HG02884 (cell line): ENCODE data around the gene DPYD.

ENCODE experiments used
- ATAC-seq: cut with Tn5 transposase; IDR thresholded peaks from one replicate; pipeline ENCODE4 v1.9.1; 2021; ENCODE audit warnings: mild to moderate bottlenecking, moderate library complexity; ENCODE audit not compliant: unreplicated experiment

The DPYD gene

DNA sequence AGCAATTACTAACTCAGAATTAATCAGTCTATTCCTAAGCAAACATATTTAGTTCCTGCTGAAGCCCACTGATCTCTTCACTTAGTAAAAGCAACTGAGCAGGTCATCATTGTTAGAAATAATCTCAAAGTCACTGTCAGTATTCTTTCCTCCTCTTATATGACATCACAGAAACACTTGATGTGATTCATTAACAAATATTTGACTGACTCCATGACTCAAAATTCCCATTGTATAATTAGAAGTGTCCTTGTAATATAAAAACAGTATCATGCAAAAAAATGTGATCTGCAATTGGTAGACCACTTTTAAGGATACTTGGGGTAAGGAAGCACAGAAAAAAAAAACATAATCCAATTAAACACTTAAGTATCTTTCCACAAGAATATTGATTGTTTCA is 194.4 kb downstream of the DPYD start:
- ATAC-seq, result no peak

DNA sequence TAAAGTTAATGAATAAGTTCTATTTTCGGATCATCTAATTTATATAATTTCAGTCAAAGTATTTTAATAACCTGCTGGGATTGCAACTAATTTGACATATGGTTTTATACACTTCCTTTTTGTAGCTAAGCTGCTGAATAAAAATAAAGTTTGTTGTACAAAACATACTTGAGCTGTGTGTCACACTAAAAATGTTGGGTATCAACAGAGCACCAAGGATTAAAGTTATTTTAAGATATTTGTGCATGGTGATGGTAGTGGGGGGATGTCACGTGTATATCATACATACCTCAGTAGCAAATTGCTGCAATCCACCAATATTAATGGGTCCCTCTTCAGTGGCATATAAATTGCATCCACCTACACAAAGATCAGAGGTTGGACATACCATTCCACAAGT is 199.6 kb downstream of the DPYD start:
- ATAC-seq, result no peak

DNA sequence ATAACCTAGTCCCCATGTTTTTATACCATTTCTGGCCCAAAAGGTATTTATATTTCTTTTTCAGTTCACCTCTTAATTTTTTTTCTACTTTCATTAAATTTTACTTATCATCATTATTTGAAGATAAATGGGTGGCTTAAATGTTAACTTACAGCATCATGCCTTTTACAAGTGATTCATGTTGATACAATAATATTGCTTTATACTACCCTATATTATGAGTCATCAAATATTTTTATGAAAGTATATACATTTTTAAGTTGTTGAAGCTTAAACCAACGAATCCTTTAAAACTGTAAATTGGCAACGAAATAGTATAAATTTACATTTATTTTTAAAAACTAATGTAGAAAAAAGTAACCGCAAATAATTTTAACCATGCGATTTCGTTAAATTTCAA is 207.9 kb downstream of the DPYD start:
- ATAC-seq, result no peak

DNA sequence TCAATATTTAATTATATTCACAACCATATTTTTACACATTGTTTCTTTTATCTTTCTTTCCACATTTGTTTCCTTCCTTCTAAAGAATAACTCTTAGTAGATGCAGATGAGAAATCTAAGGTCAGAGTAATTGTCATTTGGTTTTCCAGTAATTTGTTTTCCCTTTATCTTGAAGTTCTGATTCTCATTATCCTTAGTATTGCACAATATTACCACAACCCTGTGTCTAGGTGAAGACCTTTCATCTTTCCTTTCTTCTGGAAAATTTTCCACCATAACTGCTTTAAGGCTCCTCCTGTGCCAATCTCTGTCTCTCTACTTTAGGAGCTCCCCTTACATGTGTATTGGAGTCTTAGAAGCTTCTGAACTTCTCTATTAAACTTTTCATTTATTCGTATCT is 209.0 kb downstream of the DPYD start:
- no peak for ATAC-seq

DNA sequence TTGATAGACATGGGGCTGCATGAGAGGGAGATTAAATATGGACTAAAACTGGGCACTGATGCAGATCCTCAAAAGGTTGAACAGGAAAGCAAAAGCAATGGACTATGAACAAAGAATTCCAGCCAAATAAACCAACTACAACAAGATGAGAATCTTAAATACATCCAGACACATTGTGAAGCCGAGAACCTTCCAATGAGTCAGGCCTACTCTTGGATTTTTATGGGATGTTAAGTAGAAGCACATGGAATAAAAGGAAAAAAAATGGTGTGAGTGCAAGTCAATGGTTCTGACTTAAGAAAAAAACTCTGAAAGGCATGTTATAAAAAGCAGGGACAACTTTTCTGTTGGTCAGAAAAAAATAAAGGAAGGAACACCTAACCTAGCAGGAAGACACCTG is 227.2 kb downstream of the DPYD start:
- ATAC-seq, result no peak

DNA sequence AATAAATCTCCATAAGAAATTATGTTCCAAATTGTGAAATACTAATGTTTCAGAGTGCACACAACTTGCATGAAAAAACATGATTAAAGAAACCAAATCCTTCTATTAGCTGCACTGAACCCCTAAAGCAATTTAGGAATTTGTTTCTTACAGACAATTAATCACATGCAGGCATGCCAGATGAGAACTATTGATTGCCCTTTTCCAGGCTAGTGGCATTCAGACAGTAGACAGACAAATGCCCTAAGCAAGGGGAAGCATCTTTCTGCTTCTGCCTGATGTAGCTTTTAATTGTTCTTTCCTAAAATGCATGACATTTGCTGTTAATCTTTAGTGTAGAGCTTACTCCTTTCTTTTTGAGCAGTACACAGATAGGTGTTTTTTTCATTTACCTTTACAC is 229.5 kb downstream of the DPYD start:
- no peak for ATAC-seq

DNA sequence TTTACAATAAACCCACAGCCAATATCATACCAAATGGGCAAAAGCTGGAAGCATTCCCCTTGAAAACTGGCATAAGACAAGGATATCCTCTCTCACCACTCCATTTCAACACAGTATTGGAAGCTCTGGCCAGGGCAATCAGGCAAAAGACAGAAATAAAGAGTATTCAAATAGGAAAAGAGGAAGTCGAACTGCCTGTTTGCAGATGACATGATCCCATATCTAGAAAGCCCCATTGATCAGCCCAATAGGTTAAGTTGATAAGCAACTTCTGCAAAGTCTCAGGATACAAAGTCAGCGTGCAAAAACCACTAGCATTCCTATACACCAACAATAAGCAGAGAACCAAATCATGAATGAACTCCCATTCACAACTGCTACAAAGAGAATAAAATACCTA is 235.5 kb downstream of the DPYD start:
- no peak for ATAC-seq

DNA sequence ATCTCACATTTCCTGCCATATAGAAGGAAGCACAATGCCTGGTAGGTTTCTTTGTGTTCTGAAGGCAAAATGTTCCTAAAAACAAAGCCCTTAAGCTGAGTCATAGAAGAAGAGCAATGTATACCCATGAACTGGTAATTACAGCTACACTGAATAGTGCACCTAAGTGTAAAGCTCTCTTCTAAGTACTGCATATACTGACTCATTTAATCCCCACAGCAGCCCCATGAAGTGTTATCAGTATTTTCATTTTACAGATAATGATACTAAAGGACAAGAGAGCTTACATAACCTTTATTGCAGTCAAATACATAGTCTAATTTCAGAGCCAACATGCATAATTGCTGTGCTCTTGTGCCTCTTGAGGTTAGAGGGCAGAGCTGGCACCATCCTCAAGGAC is 239.9 kb downstream of the DPYD start:
- ATAC-seq, result no peak

DNA sequence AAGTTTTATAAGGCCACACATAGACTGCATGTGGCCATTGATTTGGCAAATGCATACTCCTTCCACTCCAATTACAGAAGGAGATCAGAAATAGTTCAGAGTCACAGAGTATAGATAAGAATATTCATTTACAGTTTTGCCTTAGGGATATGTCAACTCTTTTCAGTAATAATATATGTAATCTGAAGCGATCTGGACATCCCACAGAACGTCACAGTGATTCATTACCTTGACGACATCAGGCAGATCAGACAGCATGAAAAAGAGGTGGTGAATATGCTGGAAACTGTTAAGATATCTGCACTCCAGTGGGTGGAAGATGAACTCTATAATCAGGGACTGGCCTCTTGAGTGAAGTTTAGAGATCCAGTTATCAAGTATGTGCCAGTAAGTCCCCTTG is 240.4 kb downstream of the DPYD start:
- no peak for ATAC-seq

DNA sequence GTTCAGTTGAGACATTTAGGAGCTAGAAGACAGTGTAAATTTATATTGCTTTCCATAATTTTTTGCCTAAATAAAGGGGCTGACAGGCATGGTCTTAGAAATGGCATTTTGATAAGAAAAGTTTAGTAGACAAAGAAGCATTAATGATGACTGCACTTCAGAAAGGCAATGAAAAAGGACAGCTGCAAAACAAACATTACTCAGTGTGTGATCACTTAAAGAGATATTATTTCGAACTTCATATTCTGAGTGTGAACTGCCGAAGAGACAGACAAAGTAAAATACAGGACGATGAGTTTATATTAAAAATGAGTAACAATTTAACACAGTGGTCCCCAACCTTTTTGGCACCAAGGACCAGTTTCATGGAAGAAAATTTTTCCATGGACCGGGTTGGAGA is 243.1 kb downstream of the DPYD start:
- ATAC-seq, result no peak

DNA sequence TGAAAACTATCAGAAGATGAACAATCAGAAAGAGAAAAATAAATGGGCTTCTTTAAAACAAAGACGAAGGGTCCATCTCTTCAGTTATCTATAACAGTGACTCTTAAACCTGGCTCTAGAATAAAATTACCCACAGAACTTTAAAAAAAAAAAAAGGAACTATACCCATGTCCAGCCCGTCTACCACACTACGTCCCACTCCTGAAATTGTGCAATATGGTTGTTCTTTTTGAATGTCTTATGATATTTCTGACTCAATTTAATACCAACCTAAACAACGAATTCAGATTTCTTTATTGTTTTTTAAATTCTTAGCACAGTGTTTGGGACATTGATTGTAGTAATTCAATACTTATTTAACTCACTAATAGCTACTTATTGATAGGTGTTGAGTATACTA is 246.3 kb downstream of the DPYD start:
- no peak for ATAC-seq

DNA sequence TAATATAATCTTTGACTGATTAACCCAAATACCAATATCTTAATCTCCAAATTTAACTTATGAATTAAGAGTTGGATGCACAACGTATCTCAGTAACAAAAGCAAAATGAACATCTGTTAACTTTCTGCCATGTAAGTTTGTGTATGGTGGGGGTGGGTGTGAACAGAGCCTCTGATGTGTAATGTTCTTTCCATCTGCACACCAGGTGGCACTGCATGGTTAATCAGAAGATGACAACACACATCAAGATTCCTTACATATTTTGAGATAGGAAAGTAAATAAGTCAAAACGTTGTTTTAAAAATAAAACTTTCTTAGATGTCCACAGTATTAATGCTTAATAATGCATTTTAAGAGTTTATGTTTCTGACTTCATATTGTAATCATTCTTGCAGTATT is 251.9 kb downstream of the DPYD start:
- ATAC-seq, result no peak

DNA sequence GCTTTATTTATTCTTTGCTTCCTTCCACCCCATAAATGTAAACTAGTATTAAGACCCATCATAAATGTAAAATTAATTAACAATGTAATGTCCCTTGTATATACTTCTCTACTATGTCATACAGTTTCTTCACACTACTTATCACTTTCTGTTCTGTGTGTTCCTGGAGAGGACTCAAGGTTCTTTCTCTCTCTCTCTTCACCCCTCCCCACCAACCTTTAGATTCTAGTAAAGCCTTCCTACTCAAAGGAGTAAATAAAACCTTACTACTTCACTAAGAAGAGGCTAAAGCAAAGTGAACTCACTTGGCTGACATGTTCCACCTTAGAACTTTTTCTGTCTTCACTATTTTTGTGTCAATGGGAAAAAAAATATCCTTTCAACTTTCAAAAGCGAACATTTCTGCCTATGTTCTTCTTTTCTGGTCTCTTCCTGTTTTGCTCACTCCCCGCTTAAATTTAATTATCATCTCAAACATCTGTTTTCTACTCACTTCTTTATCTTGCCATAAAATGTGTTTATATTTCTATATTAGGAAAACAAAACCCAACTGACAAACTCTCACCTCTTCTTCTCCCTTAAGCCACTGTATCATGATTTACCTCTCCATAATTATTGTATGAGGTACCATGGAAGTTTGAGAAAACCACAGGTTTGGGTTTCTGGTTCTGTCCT is 260.3 kb downstream of the DPYD start:
- ATAC-seq, result no peak

DNA sequence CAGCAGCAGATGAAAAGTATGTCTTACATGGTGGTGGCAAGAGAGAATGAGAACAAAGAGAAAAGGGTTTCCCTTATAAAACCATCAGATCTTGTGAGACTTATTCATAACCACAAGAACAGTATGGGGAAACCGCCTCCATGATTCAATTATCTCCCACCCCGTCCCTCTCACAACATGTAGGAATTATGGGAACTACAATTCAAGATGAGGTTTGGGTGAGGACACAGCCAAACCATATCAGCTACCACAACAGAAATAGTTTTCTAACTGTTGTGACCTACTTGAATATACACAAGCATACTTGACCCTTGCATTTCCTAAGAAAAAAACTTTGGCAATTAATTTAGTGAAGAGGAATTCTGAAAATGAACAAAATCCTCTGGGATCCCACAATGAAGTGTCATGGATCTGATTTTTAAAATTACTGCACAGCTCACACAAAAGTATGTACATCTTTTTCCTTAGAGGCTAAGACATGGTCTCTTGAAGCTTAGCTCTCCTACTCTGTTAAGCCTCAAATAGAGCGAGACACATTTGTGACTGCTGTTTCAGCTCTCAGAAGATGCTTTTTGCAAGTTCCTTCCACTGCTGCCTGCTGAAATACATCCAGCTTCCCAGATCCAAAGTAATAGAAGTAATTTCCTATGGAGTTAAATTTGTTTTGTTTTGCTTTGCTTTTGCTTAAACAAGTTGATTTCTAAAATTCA is 265.8 kb downstream of the DPYD start:
- no peak for ATAC-seq

DNA sequence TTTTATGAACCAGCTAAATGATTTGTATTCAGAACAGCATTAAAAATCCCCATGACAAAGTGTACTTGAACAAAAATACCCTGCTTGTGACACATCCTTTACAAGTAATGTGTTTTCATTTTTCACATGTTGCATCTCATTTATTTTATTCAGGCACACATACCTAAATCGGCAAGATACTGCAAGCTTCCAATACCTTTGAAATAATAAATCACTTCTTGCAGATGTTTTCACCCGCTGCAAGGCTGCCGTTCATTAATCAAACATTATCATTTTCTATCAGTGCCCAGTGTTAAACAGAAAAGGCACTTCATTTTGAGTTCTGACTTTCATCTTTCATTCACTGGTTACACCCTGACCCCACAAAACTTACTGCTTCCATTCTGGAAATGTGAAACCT is 269.6 kb downstream of the DPYD start:
- ATAC-seq, result no peak

DNA sequence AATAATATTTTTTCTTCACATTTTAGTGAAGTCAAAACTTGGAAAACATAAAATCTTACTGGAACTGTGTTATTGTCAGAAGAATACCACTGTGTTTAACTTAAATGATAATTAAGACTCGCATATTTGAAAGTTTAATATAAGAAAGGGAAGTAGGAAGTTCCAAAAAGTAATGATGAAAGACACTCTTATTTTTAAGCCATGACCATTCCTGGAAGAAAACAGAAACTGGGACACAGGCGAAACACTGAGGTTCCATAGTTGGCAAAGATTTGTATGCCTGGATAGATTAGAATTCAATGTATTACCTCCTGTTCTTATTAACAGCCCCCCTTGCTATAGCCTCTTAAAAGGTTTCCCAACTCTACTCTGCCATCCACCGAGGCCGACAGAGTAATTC is 271.2 kb downstream of the DPYD start:
- ATAC-seq, result no peak

DNA sequence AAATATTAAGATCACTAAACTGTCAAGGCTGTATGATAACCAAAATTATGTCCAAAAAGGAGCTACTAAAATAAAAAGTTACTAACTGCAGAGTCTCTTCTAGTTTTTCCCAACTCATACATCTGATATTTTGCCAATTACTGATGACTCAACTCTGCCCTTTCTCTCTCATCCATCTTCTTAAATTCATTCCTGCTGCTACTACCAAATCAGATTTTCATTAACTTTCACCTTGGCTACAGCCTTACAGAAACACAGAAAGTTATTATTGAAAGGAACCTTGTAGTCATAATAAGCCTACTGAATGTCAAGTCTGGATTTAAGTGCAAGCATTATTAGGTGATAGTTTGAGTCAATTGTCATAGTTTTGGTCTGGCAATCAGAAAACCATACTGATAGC is 273.1 kb downstream of the DPYD start:
- ATAC-seq, result no peak

DNA sequence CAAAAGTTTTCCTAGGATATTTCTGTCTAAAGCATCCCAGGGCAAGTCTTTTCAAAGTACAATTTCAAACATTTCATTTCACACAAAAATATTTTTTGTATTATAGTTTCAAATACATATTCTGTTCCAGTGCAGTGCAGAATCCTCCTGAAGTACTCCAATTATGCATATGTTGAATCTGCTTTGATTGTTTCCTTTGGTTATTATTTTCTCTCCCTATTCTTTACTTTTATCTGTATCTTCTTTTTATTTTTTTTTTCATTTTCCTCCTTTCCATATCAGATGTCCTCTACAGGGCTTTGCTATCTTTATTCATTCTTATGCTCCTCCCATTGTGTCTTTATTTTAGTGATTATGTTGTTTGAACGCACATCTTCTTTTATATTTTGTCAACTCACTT is 274.8 kb downstream of the DPYD start:
- ATAC-seq, result no peak

DNA sequence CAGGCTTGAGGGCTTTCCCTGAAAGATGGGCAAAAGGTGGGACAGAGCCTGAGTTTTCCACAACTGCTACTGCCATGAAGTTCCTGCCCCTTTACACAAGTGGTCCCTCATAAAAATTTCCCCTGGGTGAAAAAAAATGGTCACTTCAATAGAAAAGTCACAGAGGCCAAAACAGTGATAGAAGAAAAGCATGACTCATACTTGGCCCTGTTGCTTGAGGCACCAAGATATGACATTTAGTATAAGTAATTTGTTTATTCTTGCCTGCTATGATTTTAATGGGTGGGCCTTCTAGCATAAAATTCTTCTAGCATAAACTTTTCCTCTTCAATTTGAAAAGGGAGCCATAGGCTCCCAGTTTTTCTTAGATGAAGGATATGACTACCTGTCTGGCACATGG is 280.2 kb downstream of the DPYD start:
- ATAC-seq, result no peak

DNA sequence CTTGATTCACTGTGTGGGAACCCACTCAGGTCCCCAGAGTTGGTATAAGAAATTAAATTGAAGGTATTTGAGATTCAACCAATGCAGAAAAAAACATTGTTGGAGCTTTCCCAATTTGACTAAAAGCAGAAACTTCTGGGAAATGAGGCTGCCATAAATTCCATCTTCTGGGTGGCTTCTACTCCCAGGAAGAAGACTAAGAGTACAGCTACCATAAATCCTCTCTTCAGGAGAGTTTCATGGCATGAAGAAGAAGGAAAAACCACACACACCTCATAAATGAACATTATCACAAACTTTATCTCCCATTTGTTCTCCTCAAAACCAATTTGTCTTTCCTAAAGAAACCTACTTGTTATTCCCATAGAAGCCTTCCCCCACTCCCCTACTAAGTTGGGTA is 283.9 kb downstream of the DPYD start:
- no peak for ATAC-seq

DNA sequence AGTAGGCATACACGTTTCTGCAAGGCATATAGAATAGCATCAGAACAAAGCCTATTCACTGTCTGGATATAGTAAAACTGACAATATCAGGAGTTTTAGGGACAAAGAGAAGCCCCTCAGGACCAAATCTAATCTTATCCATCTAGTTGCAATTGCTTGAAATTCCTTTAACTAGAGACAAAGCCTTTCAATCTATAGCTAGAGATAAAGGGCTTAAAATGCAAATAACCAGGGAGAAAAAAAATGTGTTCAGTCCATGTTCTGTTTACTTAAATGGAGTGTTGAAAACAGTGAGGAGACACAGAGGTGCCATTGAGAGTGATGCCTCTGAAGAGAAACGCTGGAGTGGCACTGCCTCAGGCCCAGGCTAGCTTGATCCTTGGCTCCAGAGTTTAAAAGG is 286.1 kb downstream of the DPYD start:
- ATAC-seq, result no peak

DNA sequence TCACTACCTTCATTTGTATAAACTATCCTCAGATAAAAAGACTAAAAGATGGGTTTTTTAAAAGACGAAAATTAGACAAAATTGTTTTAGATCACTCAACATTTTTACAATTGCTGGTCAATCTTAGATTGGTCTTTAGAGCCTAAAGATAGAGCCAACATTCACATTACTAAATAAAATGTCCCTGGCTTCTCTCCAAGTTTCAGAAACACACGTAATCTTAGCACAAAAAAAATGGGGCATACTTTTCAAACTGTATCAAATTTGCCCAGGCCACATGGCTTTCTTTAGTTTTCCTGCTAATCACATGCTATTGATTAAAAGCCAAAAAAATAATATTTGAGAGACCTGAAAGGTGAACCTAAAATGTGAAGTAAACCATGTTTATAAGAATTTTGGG is 288.1 kb downstream of the DPYD start:
- ATAC-seq, result no peak

DNA sequence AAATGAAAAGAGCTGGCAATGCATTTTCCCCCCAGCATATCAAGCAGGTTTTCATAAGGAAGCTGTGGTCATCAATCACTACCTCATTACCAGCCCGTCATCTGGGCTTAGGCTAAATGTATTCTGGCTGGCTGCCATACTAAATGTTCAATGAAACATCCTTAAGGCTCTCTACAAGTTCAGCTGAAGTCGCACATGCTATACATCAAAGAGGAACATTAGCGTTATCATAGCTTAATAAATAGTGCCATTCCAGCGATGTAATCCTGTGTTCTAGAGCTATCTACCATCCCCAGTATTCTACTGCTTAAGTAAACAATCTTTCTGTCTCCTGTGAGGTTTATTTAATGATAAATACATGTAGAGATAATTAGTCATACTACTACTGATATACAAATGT is 288.8 kb downstream of the DPYD start:
- ATAC-seq, result no peak
